PC-3 (cell line): ENCODE data around the gene CYP4F11.
"Not testable (repeated sequence)": the region's sequence is repeated elsewhere in the genome, so short reads cannot be mapped to it uniquely, and the experiment has no call there.

Experiments used
- CTCF ChIP-seq: fragments of 300-600 bp; sonication (generic); conservative IDR thresholded peaks from 2 replicates; pipeline ENCODE4 v1.5.1; 2017; ENCODE audit warnings: antibody characterized with exemption, low read depth, mild to moderate bottlenecking, low read length
- EZH2phosphoT487 ChIP-seq: fragments of 300-600 bp; sonication (generic); IDR thresholded peaks from 2 replicates; pipeline ENCODE4 v1.6.1; 2018; ENCODE audit warnings: mild to moderate bottlenecking, antibody characterized with exemption, low read length, borderline replicate concordance

DNA sequence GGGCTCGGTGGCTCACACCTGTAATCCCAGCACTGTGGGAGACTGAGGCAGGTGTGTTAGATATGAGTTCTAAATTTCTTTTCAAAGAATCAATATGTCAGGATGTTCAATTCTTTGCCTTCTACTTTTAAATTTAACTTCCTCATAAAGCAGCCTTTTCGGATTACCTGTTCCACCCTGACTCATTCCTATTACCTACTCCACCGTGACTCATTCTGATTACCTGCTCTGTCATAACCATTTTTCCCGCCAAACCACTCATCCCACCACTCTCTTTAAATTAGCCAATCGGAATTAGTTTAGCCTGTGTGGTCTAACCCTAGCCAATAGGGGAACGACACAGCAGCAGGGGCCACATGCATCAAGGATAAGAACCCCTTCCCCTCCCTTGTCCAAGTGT is 60.6 kb downstream of the CYP4F11 start:
- not testable (repeated sequence) for TF ChIP-seq CTCF, EZH2phosphoT487
